ENCODE measurements around the gene MARK1.

The MARK1 gene

DNA sequence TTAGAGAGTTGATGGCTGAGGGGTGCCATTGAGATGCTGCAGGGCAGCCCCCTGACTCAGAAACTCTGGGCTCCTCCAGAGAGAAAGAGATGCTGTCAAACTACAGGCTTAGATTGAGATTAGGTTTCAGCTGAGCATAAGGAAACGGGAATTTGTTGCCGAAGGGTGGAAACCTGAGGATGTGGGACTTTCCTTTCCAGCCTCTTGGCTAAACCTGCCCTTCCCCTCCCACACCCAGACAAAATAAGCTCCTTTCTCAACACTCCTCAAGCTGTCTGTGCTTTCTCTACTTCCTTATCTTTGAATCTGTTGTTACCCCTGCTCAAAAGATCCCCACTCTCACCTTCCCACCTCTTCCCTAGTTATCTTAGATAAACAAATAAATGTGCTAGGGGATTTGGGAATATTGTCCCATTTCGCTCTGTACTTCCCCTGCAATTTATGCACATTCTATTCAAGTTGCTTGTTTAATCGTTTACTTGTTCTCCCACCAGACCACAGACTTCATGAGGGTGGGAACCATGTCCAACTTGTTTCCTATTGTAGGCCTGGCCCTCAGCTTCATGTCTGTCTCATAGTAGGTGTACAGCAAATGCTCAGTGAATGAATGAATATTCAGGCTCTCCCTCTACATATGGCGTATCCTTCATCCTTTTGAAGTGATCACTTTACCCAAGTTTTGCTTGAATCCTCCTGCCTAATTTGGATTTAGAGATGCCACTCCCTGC is 30.6 kb upstream of the MARK1 start:
- TF ChIP-seq YY1 (IDR thresholded peaks at IDR 0.05; ENCODE audit: insufficient read depth, insufficient read length), result no peak
- TF ChIP-seq ZNF274 (IDR thresholded peaks at IDR 0.05; ENCODE audit: low read depth, low read length), result no peak
- TF ChIP-seq SUZ12 (IDR thresholded peaks at IDR 0.05; ENCODE audit: extremely low read depth, insufficient read depth, insufficient read length), result no peak
- DNase-seq (ENCODE audit: low read depth, low spot score), result no peak
- no peaks in the 10 kb centered on the region for H3K4me1 ChIP-seq (ENCODE audit: insufficient read depth, insufficient read length)
- H3K36me3 ChIP-seq (ENCODE audit: insufficient read depth, insufficient read length, low read length), result no peaks in the 10 kb centered on the region
- H3K4me3 ChIP-seq (ENCODE audit: insufficient read length, low read depth), result no peak overlapping the region
- no peaks in the 10 kb centered on the region for H3K27me3 ChIP-seq (ENCODE audit: insufficient read depth, insufficient read length)
- no peak overlapping the region for H3K9ac ChIP-seq (ENCODE audit: insufficient read length, low read depth)
- no peaks in the 10 kb centered on the region for H3K9me3 ChIP-seq (ENCODE audit: insufficient read depth, low read length)

DNA sequence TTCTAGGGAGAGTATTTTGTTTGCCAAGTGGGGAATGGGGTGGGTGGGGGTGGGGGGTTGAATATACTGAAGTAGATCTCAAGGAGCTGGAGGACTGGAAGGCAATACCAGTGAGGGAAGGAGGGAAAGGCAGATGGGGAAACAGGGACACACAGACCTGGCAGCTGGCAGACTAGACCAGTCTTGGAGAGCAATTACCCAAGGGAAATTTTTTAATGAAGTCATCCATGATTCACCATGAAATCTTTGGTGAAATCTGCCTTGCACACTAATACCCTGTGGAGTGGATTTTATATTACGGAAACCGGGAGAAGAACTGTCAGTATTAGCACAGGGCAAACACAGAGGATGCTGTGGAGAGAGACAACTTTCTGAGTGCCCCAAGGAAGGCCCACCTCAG is 29.7 kb upstream of the MARK1 start:
- no peaks in the 10 kb centered on the region for H3K27me3 ChIP-seq (ENCODE audit: insufficient read depth, insufficient read length)
- no peaks in the 10 kb centered on the region for H3K36me3 ChIP-seq (ENCODE audit: insufficient read depth, insufficient read length, low read length)
- DNase-seq (ENCODE audit: low read depth, low spot score), result no peak
- TF ChIP-seq SUZ12 (IDR thresholded peaks at IDR 0.05; ENCODE audit: extremely low read depth, insufficient read depth, insufficient read length), result no peak
- TF ChIP-seq YY1 (IDR thresholded peaks at IDR 0.05; ENCODE audit: insufficient read depth, insufficient read length), result no peak
- H3K9ac ChIP-seq (ENCODE audit: insufficient read length, low read depth), result no peak overlapping the region
- no peak overlapping the region for H3K4me3 ChIP-seq (ENCODE audit: insufficient read length, low read depth)
- H3K9me3 ChIP-seq (ENCODE audit: insufficient read depth, low read length), result no peaks in the 10 kb centered on the region
- H3K4me1 ChIP-seq (ENCODE audit: insufficient read depth, insufficient read length), result no peaks in the 10 kb centered on the region

- Histone ChIP-seq H3K27me3 (ENCODE audit: insufficient read depth, insufficient read length) (no peaks in the 10 kb centered on the region), H3K9me3 (ENCODE audit: insufficient read depth, low read length) (no peaks in the 10 kb centered on the region), H3K9ac (ENCODE audit: insufficient read length, low read depth) (no peak overlapping the region), H3K36me3 (ENCODE audit: insufficient read depth, insufficient read length, low read length) (no peaks in the 10 kb centered on the region), H3K4me1 (ENCODE audit: insufficient read depth, insufficient read length) (no peaks in the 10 kb centered on the region), H3K4me3 (ENCODE audit: insufficient read length, low read depth) (no peak overlapping the region)
- TF ChIP-seq SUZ12 (IDR thresholded peaks at IDR 0.05; ENCODE audit: extremely low read depth, insufficient read depth, insufficient read length), result no peak
- TF ChIP-seq YY1 (IDR thresholded peaks at IDR 0.05; ENCODE audit: insufficient read depth, insufficient read length), result no peak
- TF ChIP-seq ZNF274 (IDR thresholded peaks at IDR 0.05; ENCODE audit: low read depth, low read length), result no peak
- DNase-seq (ENCODE audit: low read depth, low spot score), result no peak
Observed at GRCh38 chr1:220500372-220500771, 27.6 kb upstream of the MARK1 start.

DNA sequence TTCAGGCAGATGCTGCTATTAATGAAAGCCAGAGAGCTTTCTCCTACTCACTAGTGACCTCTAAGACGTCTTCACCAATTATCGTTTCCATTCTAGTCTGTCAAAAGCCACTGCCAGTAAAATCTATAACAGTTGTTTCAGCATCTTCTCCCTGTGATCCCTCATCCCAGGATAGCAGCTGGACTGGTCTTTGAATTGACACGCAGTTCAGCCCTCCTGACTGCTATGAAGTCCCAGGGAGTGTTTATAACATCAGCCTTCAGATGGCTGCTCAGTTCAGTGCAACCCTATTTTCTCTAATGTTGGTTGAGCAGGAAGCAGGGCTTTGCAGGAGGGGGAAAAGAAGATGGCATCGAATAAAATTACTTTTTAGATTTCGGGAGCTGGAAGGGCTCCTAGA is 23.6 kb upstream of the MARK1 start:
- Histone ChIP-seq H3K4me3 (ENCODE audit: insufficient read length, low read depth) (no peak overlapping the region), H3K27me3 (ENCODE audit: insufficient read depth, insufficient read length) (no peaks in the 10 kb centered on the region), H3K9ac (ENCODE audit: insufficient read length, low read depth) (no peak overlapping the region), H3K4me1 (ENCODE audit: insufficient read depth, insufficient read length) (no peaks in the 10 kb centered on the region), H3K9me3 (ENCODE audit: insufficient read depth, low read length) (no peaks in the 10 kb centered on the region), H3K36me3 (ENCODE audit: insufficient read depth, insufficient read length, low read length) (no peaks in the 10 kb centered on the region)
- TF ChIP-seq YY1 (IDR thresholded peaks at IDR 0.05; ENCODE audit: insufficient read depth, insufficient read length) (no peak), ZNF274 (IDR thresholded peaks at IDR 0.05; ENCODE audit: low read depth, low read length) (no peak), SUZ12 (IDR thresholded peaks at IDR 0.05; ENCODE audit: extremely low read depth, insufficient read depth, insufficient read length) (no peak)
- no peak for DNase-seq (ENCODE audit: low read depth, low spot score)

GRCh38 chr1:220507085-220507484 is 20.9 kb upstream of the MARK1 start:
- Histone ChIP-seq H3K4me3 (ENCODE audit: insufficient read length, low read depth) (no peak overlapping the region), H3K36me3 (ENCODE audit: insufficient read depth, insufficient read length, low read length) (no peaks in the 10 kb centered on the region), H3K9me3 (ENCODE audit: insufficient read depth, low read length) (no peaks in the 10 kb centered on the region), H3K4me1 (ENCODE audit: insufficient read depth, insufficient read length) (peaks cover 3% of the 10 kb centered on the region), H3K27me3 (ENCODE audit: insufficient read depth, insufficient read length) (no peaks in the 10 kb centered on the region), H3K9ac (ENCODE audit: insufficient read length, low read depth) (no peak overlapping the region)
- no peak for DNase-seq (ENCODE audit: low read depth, low spot score)
- TF ChIP-seq ZNF274 (IDR thresholded peaks at IDR 0.05; ENCODE audit: low read depth, low read length), result no peak
- no peak for TF ChIP-seq YY1 (IDR thresholded peaks at IDR 0.05; ENCODE audit: insufficient read depth, insufficient read length)
- no peak for TF ChIP-seq SUZ12 (IDR thresholded peaks at IDR 0.05; ENCODE audit: extremely low read depth, insufficient read depth, insufficient read length)

- no peak for DNase-seq (ENCODE audit: low read depth, low spot score)
- Histone ChIP-seq H3K4me1 (ENCODE audit: insufficient read depth, insufficient read length) (peaks cover 3% of the 10 kb centered on the region), H3K27me3 (ENCODE audit: insufficient read depth, insufficient read length) (no peaks in the 10 kb centered on the region), H3K36me3 (ENCODE audit: insufficient read depth, insufficient read length, low read length) (no peaks in the 10 kb centered on the region), H3K9me3 (ENCODE audit: insufficient read depth, low read length) (no peaks in the 10 kb centered on the region), H3K9ac (ENCODE audit: insufficient read length, low read depth) (no peak overlapping the region), H3K4me3 (ENCODE audit: insufficient read length, low read depth) (no peak overlapping the region)
- TF ChIP-seq ZNF274 (IDR thresholded peaks at IDR 0.05; ENCODE audit: low read depth, low read length), result no peak
- TF ChIP-seq YY1 (IDR thresholded peaks at IDR 0.05; ENCODE audit: insufficient read depth, insufficient read length), result no peak
Observed at GRCh38 chr1:220511179-220511578, 16.8 kb upstream of the MARK1 start.

GRCh38 chr1:220511785-220512184 is 16.2 kb upstream of the MARK1 start:
- no peaks in the 10 kb centered on the region for H3K9me3 ChIP-seq (ENCODE audit: insufficient read depth, low read length)
- no peak overlapping the region for H3K4me3 ChIP-seq (ENCODE audit: insufficient read length, low read depth)
- H3K9ac ChIP-seq (ENCODE audit: insufficient read length, low read depth), result no peak overlapping the region
- H3K27me3 ChIP-seq (ENCODE audit: insufficient read depth, insufficient read length), result no peaks in the 10 kb centered on the region
- DNase-seq (ENCODE audit: low read depth, low spot score), result peak; percentile 48
- H3K4me1 ChIP-seq (ENCODE audit: insufficient read depth, insufficient read length), result peaks cover 3% of the 10 kb centered on the region
- no peak for TF ChIP-seq YY1 (IDR thresholded peaks at IDR 0.05; ENCODE audit: insufficient read depth, insufficient read length)
- TF ChIP-seq SUZ12 (IDR thresholded peaks at IDR 0.05; ENCODE audit: extremely low read depth, insufficient read depth, insufficient read length), result no peak
- TF ChIP-seq ZNF274 (IDR thresholded peaks at IDR 0.05; ENCODE audit: low read depth, low read length), result no peak
- H3K36me3 ChIP-seq (ENCODE audit: insufficient read depth, insufficient read length, low read length), result no peaks in the 10 kb centered on the region
